Activated CD4-positive, alpha-beta T cell treated with anti-CD3 and anti-CD28 coated beads for 1 hour (primary cell): ENCODE data around the gene SRCAP.

Source experiments
- DNase-seq: peaks from one replicate; pipeline ENCODE4 v3.0.0-alpha.2; 2020

SRCAP gene

DNA sequence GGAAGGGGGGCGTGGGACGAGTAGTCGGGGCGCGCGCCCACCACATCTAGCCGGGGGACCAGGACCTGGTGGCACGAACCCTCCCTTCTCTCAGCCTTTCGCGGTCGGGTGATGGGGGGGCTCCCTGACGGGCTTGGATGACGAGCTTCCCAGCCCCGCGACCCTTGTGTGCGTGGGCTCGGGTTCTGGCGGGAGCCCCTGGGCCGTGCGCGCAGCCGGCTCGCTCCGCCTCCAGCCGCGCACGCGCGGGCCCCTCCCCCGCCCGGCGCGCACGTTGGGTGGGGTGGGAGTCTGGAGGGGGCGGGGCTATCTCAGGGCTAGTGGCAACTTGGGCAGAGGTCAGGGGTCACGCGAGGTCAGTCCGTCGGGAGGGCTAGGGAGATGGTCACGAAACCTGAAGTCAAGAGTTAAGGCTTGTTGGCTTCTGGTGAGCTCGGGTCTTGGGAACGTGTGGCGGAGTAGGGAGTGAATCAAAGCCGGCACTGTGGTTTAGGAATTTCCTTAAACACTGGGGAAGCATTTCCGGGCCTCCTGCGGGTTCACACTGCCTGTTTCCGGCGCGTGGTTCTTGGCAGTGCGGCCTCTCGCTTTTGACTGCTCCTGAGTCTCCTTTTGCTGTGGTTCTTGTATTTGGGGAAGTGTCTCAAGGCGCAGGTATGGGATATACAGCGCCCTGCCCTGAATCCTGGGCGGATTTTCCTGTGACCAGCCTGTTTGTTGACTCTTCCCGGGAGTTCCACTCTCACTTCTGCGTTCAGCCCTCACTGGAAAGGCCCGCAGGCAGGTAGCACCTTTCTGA, at the start of gene SRCAP:
Gene SRCAP, plus strand, starts transcription at position 356 of the 799 bp plus-strand sequence. CDS start 1,654 bp downstream, outside the sequence.
- DNase-seq, result peak; percentile 67

DNA sequence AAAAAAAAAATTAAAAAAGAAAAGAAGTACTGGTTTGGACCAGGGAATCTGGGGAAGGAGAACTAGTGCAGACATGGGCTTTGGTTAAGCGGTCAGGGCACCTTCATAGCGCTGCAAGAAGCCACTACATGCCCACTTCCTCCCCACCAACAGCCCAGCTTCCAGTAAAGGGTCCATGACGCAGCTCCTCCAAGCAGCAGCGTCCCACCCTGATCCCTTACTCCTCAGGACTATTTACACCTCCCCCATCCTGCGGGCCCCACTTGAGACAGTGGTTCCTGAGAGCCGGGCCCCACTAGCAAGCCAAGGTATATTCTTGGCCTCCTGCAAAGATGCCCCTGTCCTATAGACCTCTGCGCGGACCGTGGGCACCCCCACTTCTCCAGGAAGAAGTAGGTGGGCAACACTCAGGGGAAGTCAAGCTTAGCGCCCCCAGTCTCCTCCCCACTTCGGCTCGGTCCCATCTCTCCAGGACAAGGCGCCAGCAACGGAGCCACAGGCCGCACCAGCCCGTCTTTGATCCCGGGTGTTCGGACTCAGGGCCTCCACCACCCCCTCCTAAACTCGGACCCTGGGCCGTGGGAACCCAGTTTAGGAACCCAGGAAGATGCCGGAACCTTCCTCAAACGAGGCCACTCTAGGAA, 49.1 kb upstream of the SRCAP start:
- peak; percentile 22 for DNase-seq

GRCh38 chr16:30650369-30651123, 48.4 kb upstream of the SRCAP start, which contains the start of gene PRR14:
Gene PRR14, plus strand, starts transcription at chr16:30650960. Its CDS starts 686 bp downstream, at chr16:30651646.
- DNase-seq, result peak; percentile 97

GRCh38 chr16:30651124-30652004, 47.6 kb upstream of the SRCAP start:
- DNase-seq, result peak; percentile 59

GRCh38 chr16:30652005-30652296, 47.0 kb upstream of the SRCAP start:
- DNase-seq, result no peak

- no peak for DNase-seq
These were observed 46.3 kb upstream of the SRCAP start for GRCh38 chr16:30652718-30653117.

GRCh38 chr16:30654856-30655255, 44.1 kb upstream of the SRCAP start:
- DNase-seq, result no peak

DNA sequence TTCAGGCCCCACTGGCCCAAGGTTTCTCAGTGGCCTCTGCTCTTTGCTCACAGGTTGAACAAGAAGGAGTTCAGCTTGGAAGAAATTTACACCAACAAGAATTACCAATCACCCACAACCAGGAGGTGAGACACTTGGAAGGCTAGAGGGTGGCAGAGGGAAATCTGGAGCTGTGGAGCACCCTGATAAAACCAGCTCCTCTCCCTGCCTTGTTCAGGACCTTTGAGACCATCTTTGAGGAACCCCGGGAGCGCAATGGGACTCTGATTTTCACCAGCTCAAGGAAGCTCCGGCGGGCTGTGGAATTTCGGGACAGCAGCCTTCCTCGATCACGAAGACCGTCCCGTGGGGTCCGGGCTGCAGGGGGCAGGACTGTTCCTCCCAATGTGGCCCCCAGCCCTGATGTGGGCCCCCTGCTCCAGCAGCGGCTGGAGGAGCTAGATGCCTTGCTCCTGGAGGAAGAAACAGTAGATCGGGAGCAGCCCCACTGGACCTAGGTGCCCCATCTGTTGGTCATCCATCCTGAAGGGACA, 43.1 kb upstream of the SRCAP start:
- DNase-seq, result no peak

DNA sequence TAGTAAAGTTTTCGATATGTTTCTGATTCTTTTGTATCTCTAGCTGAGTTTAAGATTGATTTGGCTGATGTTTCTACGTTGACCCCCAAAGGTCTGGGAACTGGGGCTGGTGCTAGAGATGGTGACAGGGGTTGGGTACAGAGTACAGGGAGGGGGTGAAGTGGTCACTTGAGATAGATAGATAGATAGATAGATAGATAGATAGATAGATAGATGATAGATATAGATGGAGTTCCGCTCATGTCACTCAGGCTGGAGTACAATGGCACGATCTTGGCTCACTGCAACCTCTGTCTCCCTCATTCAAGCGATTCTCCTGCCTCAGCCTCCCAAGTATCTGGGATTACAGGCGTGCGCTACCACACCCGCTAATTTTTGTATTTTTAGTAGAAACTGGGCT, 42.6 kb upstream of the SRCAP start:
- no peak for DNase-seq

GRCh38 chr16:30656974-30657865, 41.8 kb upstream of the SRCAP start:
- DNase-seq, result no peak

GRCh38 chr16:30657866-30658730, 40.9 kb upstream of the SRCAP start, which contains the start of gene FBRS:
Gene FBRS, plus strand, starts transcription at chr16:30658431. Its CDS starts 1,088 bp downstream, at chr16:30659519.
- peak; percentile 100 for DNase-seq

- DNase-seq, result no peak
These were observed 40.1 kb upstream of the SRCAP start for GRCh38 chr16:30658731-30659506.

- DNase-seq, result peak; percentile 28
These were observed 39.2 kb upstream of the SRCAP start for GRCh38 chr16:30659507-30660423.

- DNase-seq, result peak; percentile 63
These were observed 38.3 kb upstream of the SRCAP start for GRCh38 chr16:30660424-30661261.

DNA sequence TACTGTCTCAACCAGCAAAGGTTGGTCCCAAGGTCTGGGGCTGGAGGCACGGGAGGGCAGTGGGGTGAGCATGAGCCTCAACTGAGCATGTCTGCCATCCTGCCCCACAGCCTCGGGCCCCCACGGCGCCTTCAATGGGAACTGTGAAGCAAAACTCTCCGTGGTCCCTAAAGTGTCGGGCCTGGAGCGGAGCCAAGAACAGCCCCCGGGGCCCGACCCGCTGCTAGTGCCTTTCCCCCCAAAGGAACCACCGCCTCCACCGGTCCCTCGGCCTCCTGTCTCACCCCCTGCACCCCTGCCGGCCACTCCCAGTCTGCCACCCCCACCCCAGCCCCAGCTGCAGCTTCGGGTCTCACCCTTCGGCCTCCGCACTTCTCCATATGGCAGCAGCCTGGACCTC, 36.5 kb upstream of the SRCAP start:
- DNase-seq, result no peak

DNA sequence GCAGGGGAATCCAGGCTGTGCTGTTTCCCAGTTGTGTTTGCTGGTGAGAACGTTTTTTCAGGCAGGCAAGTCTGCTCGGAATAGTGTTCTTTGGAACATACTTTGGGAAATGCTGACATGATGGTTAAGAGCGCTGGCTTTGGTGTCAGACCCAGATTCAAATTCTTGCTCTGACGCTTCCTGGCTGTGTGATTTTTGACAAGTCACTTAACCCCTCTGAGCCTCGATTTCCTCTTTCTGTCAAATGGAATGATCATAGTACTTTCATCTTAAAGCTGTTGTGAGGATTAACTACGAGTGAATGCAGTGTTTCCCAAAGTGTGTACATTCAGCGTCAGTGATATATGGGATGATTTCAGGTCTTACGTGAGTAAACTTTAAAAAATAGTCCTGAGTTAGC, 35.9 kb upstream of the SRCAP start:
- DNase-seq, result no peak

- DNase-seq, result no peak
These were observed 35.2 kb upstream of the SRCAP start for GRCh38 chr16:30663820-30664219.
